Motor neuron (in vitro differentiated cells): ENCODE data around the gene PSAP. TPM values are rescaled to one million over a fixed set of nuclear protein-coding genes. Genes with fewer than 3 reads are reported as not detected.

Experiments used
- ATAC-seq, 8 experiments: fragments of 200-7000 bp; cut with Tn5 transposase; replicated peaks in 6 of 8; 2 replicates each; pipeline ENCODE4 v1.8.0; 2021; ENCODE audit warnings: mild to moderate bottlenecking in 8 of 8, moderate library complexity in 8 of 8
- H3K27ac ChIP-seq, 2 donors: fragments of 250-450 bp; sonication (Bioruptor Pico); 2 replicates each; pipeline ENCODE4 v1.9.0; 2021; ENCODE audit warnings: antibody characterized with exemption in 2 of 2, mild to moderate bottlenecking in 2 of 2, moderate library complexity in 1 of 2
- H3K4me1 ChIP-seq, 2 donors: fragments of 250-450 bp; sonication (Bioruptor Pico); replicated peaks in 1 of 2; 2 replicates each; pipeline ENCODE4 v1.6.1; 2021; ENCODE audit warnings: antibody characterized with exemption in 2 of 2, mild to moderate bottlenecking in 2 of 2, moderate library complexity in 1 of 2
- H3K4me3 ChIP-seq, 5 donors: fragments of 250-450 bp; sonication (Bioruptor Pico); 2 replicates each; pipeline ENCODE4 v1.9.0; 2021; ENCODE audit warnings: antibody characterized with exemption in 5 of 5, mild to moderate bottlenecking in 5 of 5, moderate library complexity in 4 of 5
- WGBS, 10 experiments: fragments of 450-650 bp; shearing (Covaris generic); methylation state at CpG; one replicate each; pipeline ENCODE4 v1.0.0; 2022; 5-methylcytosine and 5-hydroxymethylcytosine counted together
- in situ Hi-C, 9 experiments: fragments of 400-800 bp; cut with MboI; loops; one replicate each; pipeline ENCODE4 v1.15.0; 2021; ENCODE audit warnings: low sequenced_read_pairs in 9 of 9, low pct_unique_long_range_greater_than_20kb in 2 of 9; ENCODE audit not compliant: unreplicated experiment in 9 of 9
- total RNA-seq, 8 experiments: library from RNA; unstranded; fragments of 300-600 nt; gene quantifications; 2 replicates each; pipeline versions ENCODE4 v1.2.3 to v1.2.4, GENCODE V29; 2022

The PSAP gene
- total RNA-seq, 8 experiments from 2014 or later = 419 to 3,584 (median 668) TPM

GRCh38 chr10:71838264-71839211, 12.5 kb downstream of the PSAP start:
- Histone ChIP-seq H3K4me3 (no peak overlapping the region), H3K4me1 (peaks cover 79 to 83% of the 10 kb centered on the region in 2 donors), H3K27ac (peak overlapping the region; percentile 44 to 88)
- in situ Hi-C loops = no loop called here
- ATAC-seq = peak in 3 of 8 experiments; percentile 10 to 48 (median 39)
- WGBS, 10 experiments = 0 to 88% (median 67%) methylated on average over 1 to 10 of the region's 14 CpGs

GRCh38 chr10:71837098-71837827, 13.8 kb downstream of the PSAP start:
- no peak overlapping the region for H3K4me3 ChIP-seq
- 76 to 93% (median 83%) methylated on average over 3 to 12 of the region's 17 CpGs; no CpG with 5 or more reads in 1 of the 10 experiments for WGBS, 10 experiments
- H3K27ac ChIP-seq = peak overlapping the region; percentile 63 to 83
- peaks cover 68 to 71% of the 10 kb centered on the region in 2 donors for H3K4me1 ChIP-seq
- in situ Hi-C loops = no loop called here
- ATAC-seq = no peak

GRCh38 chr10:71836596-71836974, 14.5 kb downstream of the PSAP start:
- ATAC-seq = no peak
- 40 to 93% (median 80%) methylated on average over 1 to 3 of the region's 4 CpGs; no CpG with 5 or more reads in 3 of the 10 experiments for WGBS, 10 experiments

GRCh38 chr10:71835671-71836595, 15.1 kb downstream of the PSAP start:
- Histone ChIP-seq H3K4me3 (no peak overlapping the region), H3K4me1 (peaks cover 55 to 57% of the 10 kb centered on the region in 2 donors), H3K27ac (peak overlapping the region; percentile 63 to 83)
- in situ Hi-C loops = no loop called here
- peak; percentile 43 to 81 (median 76) for ATAC-seq
- 0 to 67% (median 33%) methylated on average over 1 to 5 of the region's 11 CpGs; no CpG with 5 or more reads in 1 of the 10 experiments for WGBS, 10 experiments

More at GRCh38 chr10:71836596-71836974, 14.5 kb downstream of the PSAP start:
- in situ Hi-C loops = no loop called here
- no peak overlapping the region for H3K4me3 ChIP-seq
- H3K27ac ChIP-seq = peak overlapping the region; percentile 63 to 83
- H3K4me1 ChIP-seq = peaks cover 61 to 64% of the 10 kb centered on the region in 2 donors

DNA sequence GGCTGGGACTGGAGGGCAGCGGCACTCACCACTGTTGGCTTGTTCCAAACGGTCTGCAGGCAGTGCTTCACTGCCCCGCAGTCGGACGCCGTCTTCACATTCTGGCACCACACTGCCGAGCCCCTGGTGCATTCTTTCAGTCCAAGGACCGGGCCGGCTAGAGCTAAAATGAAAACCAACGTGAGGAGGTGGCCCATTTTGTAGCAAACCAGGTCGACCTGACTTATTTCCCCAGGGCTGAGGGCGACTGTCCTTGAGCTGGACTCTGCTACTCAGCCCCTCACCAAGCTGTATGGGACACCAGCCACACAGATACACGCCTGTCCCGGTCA, 16.7 kb downstream of the PSAP start:
- no peak for ATAC-seq
- WGBS, 10 experiments = 82 to 100% (median 98%) methylated on average over 1 to 6 of the region's 14 CpGs; no CpG with 5 or more reads in 3 of the 10 experiments
- Histone ChIP-seq H3K4me1 (peaks cover 43 to 44% of the 10 kb centered on the region in 2 donors), H3K4me3 (no peak overlapping the region), H3K27ac (no peak overlapping the region)
- in situ Hi-C loops = no loop called here

DNA sequence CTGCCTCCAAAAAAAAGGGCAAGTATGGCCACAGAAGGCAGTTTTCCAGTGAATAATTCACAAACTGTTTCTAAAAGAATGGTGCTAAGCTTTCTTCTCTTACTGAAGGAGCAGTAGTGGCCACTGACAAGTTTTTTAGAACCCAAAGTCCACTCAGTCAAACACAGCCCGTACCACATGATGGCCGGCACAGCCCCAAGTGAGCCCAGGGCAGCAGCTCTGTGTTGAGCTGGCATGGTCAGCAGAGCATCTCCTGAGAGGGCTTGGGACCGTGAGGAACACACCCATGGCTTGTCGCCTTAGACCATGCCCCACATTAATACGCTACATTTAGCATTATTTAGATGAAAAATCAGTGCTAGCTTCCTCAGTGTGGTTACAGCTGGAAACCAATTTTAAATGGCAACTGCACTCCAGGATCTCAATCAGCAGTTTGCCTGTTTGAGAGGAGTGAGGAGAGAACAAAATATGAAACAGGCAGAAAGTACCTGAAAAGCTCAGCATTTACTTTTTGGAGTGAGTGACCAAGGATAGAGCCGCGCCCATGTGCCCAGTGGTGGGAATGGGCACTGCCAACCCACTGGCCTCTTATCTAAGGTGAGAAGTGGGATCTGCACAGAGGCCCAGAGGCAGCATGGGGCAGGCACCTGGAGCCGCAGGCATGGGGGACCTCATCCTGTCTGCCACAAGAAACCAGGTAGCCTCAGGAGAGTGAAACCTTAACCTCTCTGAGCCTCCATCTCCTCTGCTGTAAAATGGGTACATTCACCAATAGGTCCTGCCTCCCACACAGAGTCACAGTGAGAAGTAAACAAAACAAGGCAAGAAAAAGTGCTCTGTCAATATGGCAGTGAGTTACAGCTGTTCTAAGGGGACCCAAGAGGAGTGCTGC, 17.4 kb downstream of the PSAP start:
- WGBS, 10 experiments = 60 to 100% (median 98%) methylated on average over 1 to 8 of the region's 8 CpGs; no CpG with 5 or more reads in 2 of the 10 experiments
- in situ Hi-C loops = no loop called here
- Histone ChIP-seq H3K4me3 (no peak overlapping the region), H3K27ac (no peak overlapping the region), H3K4me1 (peaks cover 37 to 38% of the 10 kb centered on the region in 2 donors)
- ATAC-seq = no peak

DNA sequence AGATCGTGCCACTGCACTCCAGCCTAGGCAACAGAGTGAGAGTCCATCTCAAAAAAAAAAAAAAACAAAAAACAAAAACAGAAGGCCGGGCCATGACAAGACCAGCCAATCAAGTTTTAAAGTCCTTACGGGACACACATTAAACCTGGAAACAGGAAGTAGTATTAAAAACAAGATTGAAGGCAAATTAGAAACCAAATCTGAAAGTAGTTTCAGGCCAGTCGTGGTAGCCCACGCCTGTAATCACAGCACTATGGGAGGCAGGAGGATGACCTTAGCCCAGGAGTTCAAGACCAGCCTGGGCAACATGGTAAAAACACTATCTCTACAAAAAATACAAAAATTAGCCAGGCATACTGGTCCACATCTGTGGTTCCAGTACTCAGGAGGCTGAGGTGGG, 18.1 kb downstream of the PSAP start:
- ATAC-seq = no peak
- in situ Hi-C loops = no loop called here
- Histone ChIP-seq H3K27ac (no peak overlapping the region), H3K4me1 (peaks cover 30 to 31% of the 10 kb centered on the region in 2 donors), H3K4me3 (no peak overlapping the region)
- 82 to 100% (median 100%) methylated on average over 1 to 4 of the region's 5 CpGs; no CpG with 5 or more reads in 1 of the 10 experiments for WGBS, 10 experiments

DNA sequence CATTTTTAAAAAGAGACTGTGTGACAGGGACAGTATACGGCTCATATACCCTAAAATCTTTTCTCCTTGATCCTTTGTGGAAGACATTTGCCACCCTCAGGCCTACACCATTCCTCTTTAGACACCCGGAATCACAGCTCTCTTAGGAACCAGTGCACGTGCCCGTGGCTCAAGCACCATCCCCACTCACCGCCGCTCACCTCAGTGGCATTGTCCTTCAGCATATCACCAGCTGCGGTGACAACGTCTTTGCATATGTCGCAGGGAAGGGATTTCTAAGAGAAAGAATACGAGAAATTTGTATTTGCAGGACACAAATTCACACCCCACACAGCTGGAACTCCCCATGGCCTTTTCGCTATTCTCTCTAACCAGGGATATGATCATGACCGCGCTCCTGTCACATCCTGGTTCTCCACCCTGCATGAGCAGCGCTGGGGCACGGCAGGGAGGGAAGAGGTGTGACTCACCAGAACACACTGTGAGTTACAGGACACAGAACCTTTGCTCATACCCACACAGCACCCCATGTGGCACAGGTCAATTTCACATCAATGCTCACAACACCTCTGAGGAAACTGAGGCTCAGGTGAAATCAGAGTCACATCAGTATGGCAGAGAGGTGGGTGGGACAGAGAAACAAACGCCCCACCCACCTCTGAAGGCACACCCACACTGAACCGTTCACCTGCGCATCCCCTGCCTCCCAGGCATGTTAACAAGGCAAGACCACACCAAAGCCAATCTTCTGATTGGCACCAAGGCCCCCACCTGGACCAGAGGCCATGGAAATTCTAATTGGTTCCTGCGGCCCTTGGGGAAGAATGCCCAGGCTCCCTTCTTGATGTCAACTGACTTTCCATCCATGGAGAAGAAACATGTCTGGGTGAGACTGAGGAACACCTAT, 19.2 kb downstream of the PSAP start:
- in situ Hi-C loops = no loop called here
- H3K4me1 ChIP-seq = peaks cover 19 to 22% of the 10 kb centered on the region in 2 donors
- 77 to 100% (median 97%) methylated on average over 1 to 14 of the region's 19 CpGs; no CpG with 5 or more reads in 1 of the 10 experiments for WGBS, 10 experiments
- peak in 2 of 8 experiments; percentile 59 to 67 for ATAC-seq
- H3K27ac ChIP-seq = no peak overlapping the region
- H3K4me3 ChIP-seq = no peak overlapping the region

GRCh38 chr10:71830726-71831125, 20.3 kb downstream of the PSAP start:
- in situ Hi-C loops = no loop called here
- H3K4me3 ChIP-seq = no peak overlapping the region
- no peak overlapping the region for H3K27ac ChIP-seq
- peaks cover 7 to 10% of the 10 kb centered on the region in 2 donors for H3K4me1 ChIP-seq
- WGBS, 10 experiments = 40 to 91% (median 76%) methylated on average over 1 to 4 of the region's 4 CpGs; no CpG with 5 or more reads in 5 of the 10 experiments
- ATAC-seq = no peak

DNA sequence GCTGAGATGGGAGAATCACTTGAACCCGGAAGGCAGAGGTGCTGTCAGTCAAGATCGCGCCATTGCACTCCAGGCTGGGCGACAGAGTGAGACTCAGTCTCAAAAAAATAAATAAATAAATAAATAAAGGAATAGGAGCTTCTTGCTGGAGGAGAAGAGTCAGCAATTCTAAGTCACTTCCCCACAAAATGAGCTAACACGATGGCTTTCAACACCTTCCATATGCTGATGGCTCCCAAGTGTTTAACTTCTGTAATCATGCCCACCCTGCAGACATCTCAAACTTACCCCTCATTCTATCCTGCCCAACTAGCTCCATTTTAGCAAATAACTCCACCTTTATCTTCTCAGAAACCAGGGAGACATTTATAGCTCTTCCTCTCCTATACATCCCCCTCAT, 21.2 kb downstream of the PSAP start:
- Histone ChIP-seq H3K4me3 (no peak overlapping the region), H3K27ac (no peak overlapping the region), H3K4me1 (peaks cover 0 to 2% of the 10 kb centered on the region in 2 donors)
- ATAC-seq = no peak
- in situ Hi-C loops = no loop called here
- 60 to 100% (median 98%) methylated on average over 1 to 5 of the region's 5 CpGs; no CpG with 5 or more reads in 3 of the 10 experiments for WGBS, 10 experiments

- WGBS, 10 experiments = 71 to 100% (median 93%) methylated on average over 1 to 5 of the region's 5 CpGs; no CpG with 5 or more reads in 2 of the 10 experiments
- peak in 2 of 8 experiments; percentile 51 to 61 for ATAC-seq
- H3K4me3 ChIP-seq = no peak overlapping the region
- in situ Hi-C loops = no loop called here
- no peaks in the 10 kb centered on the region for H3K4me1 ChIP-seq
- H3K27ac ChIP-seq = no peak overlapping the region
Measured at GRCh38 chr10:71829171-71829570, 21.9 kb downstream of the PSAP start.
